Measurements from ENCODE around the gene PTPN20.
"Not testable (repeated sequence)": the region's sequence is repeated elsewhere in the genome, so short reads cannot be mapped to it uniquely, and the experiment has no call there.

DNA sequence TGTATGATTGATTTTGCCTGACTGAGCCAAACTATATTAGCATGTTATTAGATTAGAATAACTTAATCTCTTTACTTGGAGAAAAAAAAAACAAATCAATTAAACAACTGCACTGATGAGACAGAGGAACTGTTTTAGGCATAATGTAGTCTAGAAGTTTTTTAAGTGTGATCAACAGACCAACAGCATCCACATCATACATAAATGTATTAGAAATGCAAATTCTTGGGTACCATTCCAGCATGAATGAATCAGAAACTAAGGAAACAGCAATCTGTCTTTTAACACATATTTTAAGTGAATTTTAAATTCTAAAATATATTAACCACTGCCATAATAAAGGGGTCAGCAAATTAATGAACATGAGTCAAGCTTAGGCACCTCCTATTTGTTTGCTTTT is 41.5 kb upstream of the PTPN20 start:
- TF ChIP-seq, protein P1, sequence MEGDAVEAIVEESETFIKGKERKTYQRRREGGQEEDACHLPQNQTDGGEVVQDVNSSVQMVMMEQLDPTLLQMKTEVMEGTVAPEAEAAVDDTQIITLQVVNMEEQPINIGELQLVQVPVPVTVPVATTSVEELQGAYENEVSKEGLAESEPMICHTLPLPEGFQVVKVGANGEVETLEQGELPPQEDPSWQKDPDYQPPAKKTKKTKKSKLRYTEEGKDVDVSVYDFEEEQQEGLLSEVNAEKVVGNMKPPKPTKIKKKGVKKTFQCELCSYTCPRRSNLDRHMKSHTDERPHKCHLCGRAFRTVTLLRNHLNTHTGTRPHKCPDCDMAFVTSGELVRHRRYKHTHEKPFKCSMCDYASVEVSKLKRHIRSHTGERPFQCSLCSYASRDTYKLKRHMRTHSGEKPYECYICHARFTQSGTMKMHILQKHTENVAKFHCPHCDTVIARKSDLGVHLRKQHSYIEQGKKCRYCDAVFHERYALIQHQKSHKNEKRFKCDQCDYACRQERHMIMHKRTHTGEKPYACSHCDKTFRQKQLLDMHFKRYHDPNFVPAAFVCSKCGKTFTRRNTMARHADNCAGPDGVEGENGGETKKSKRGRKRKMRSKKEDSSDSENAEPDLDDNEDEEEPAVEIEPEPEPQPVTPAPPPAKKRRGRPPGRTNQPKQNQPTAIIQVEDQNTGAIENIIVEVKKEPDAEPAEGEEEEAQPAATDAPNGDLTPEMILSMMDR (IDR thresholded peaks at IDR 0.05), result not testable (repeated sequence)
- not testable (repeated sequence) for TF ChIP-seq POLR2A, EP300 (IDR thresholded peaks at IDR 0.05)

Measured in tibial nerve (tissue), 4 donors.